Mesenchymal stem cell (in vitro differentiated cells and primary cell): ENCODE measurements around the gene NEK4.

ENCODE experiments used
- DNase-seq: peaks from one replicate; pipeline ENCODE4 v3.0.0-alpha.2; 2013
- H2AFZ ChIP-seq: one replicate; pipeline ENCODE4 v1.6.1; 2013; ENCODE audit warnings: low read depth, mild to moderate bottlenecking, control low read depth, inconsistent platforms, low read length, moderate library complexity
- H2AK5ac ChIP-seq: 2 replicates; pipeline ENCODE4 v1.6.1; 2013; ENCODE audit warnings: low read length, moderate library complexity, mild to moderate bottlenecking, inconsistent platforms; ENCODE audit not compliant: severe bottlenecking
- H2BK120ac ChIP-seq: one replicate; pipeline ENCODE4 v1.6.1; 2013; ENCODE audit warnings: low read depth, mild to moderate bottlenecking, inconsistent platforms, low read length, moderate library complexity
- H2BK12ac ChIP-seq, 2 experiments: one replicate each; pipeline ENCODE4 v1.6.1; 2013; ENCODE audit warnings: inconsistent platforms in 2 of 2, low read length in 2 of 2, mild to moderate bottlenecking in 2 of 2, moderate library complexity in 2 of 2, control low read depth in 1 of 2
- H2BK15ac ChIP-seq: one replicate; pipeline ENCODE4 v1.6.1; 2013; ENCODE audit warnings: mild to moderate bottlenecking, low read depth, inconsistent platforms; ENCODE audit not compliant: poor library complexity, severe bottlenecking
- H2BK5ac ChIP-seq: 2 replicates; pipeline ENCODE4 v1.6.1; 2013; ENCODE audit warnings: low read depth, mild to moderate bottlenecking, low read length, control low read depth, inconsistent platforms; ENCODE audit not compliant: poor library complexity, severe bottlenecking
- H3K14ac ChIP-seq, 2 experiments: one replicate each; pipeline ENCODE4 v1.6.1; 2013; ENCODE audit warnings: inconsistent platforms in 2 of 2, low read length in 2 of 2, control low read depth in 1 of 2, mild to moderate bottlenecking in 1 of 2, moderate library complexity in 1 of 2
- H3K18ac ChIP-seq, 2 experiments: one replicate each; pipeline ENCODE4 v1.6.1; 2013; ENCODE audit warnings: inconsistent platforms in 2 of 2, low read length in 2 of 2, control low read depth in 1 of 2, low read depth in 1 of 2, mild to moderate bottlenecking in 1 of 2
- H3K23ac ChIP-seq, 2 experiments: one replicate each; pipeline ENCODE4 v1.6.1; 2013; ENCODE audit warnings: inconsistent platforms in 2 of 2, low read length in 2 of 2, mild to moderate bottlenecking in 2 of 2, moderate library complexity in 2 of 2, control low read depth in 1 of 2
- H3K27ac ChIP-seq: 2 replicates; pipeline ENCODE4 v1.5.1; 2013; ENCODE audit warnings: mild to moderate bottlenecking, moderate library complexity, low read length, control low read depth, inconsistent platforms; ENCODE audit not compliant: poor library complexity, severe bottlenecking
- H3K27me3 ChIP-seq, 2 experiments: 2 replicates each; pipeline versions ENCODE4 v1.6.1 to v1.7.0; 2013; ENCODE audit warnings: low read length in 2 of 2, mild to moderate bottlenecking in 2 of 2, moderate library complexity in 2 of 2, control low read depth in 1 of 2, inconsistent platforms in 1 of 2; ENCODE audit not compliant: control insufficient read depth in 1 of 2, insufficient read depth in 1 of 2
- H3K36me3 ChIP-seq, 2 experiments: 2 replicates each; pipeline versions ENCODE4 v1.6.1 to v1.7.0; 2013; ENCODE audit warnings: low read length in 2 of 2, control low read depth in 1 of 2, inconsistent platforms in 1 of 2, low read depth in 1 of 2, mild to moderate bottlenecking in 1 of 2; ENCODE audit not compliant: insufficient read depth in 2 of 2, control insufficient read depth in 1 of 2
- H3K4ac ChIP-seq, 2 experiments: one replicate each; pipeline ENCODE4 v1.6.1; 2013; ENCODE audit warnings: inconsistent platforms in 2 of 2, low read length in 2 of 2, mild to moderate bottlenecking in 2 of 2, moderate library complexity in 2 of 2, control low read depth in 1 of 2, low read depth in 1 of 2
- H3K4me1 ChIP-seq: 2 replicates; pipeline ENCODE4 v1.6.1; 2013; ENCODE audit warnings: low read depth, low read length, control low read depth; ENCODE audit not compliant: control insufficient read depth, insufficient read depth
- H3K4me2 ChIP-seq: 2 replicates; pipeline ENCODE4 v1.6.1; 2013; ENCODE audit warnings: low read length, mild to moderate bottlenecking, inconsistent platforms; ENCODE audit not compliant: poor library complexity, severe bottlenecking
- H3K4me3 ChIP-seq, 2 experiments: 2 replicates each; pipeline versions ENCODE4 v1.5.1 to v1.7.0; 2013; ENCODE audit warnings: low read length in 2 of 2, mild to moderate bottlenecking in 2 of 2, control low read depth in 1 of 2, low read depth in 1 of 2; ENCODE audit not compliant: insufficient read depth in 1 of 2
- H3K79me1 ChIP-seq: replicated peaks from 2 replicates; pipeline ENCODE4 v1.6.1; 2013; ENCODE audit warnings: mild to moderate bottlenecking, control low read depth, low read length, inconsistent platforms; ENCODE audit not compliant: poor library complexity, severe bottlenecking
- H3K9ac ChIP-seq: 2 replicates; pipeline ENCODE4 v1.7.0; 2013; ENCODE audit warnings: mild to moderate bottlenecking, low read length, moderate library complexity
- H3K9me3 ChIP-seq: 2 replicates; pipeline ENCODE4 v1.7.0; 2013; ENCODE audit warnings: mild to moderate bottlenecking, low read length; ENCODE audit not compliant: control insufficient read depth
- H4K8ac ChIP-seq: one replicate; pipeline ENCODE4 v1.6.1; 2013; ENCODE audit warnings: inconsistent platforms, mild to moderate bottlenecking, low read length, moderate library complexity
- H4K91ac ChIP-seq: one replicate; pipeline ENCODE4 v1.6.1; 2013; ENCODE audit warnings: mild to moderate bottlenecking, low read length, inconsistent platforms
- WGBS: methylation state at CpG from one replicate; pipeline ENCODE4 v1.1.7; 2013; ENCODE audit warnings: mixed read lengths; 5-methylcytosine and 5-hydroxymethylcytosine counted together

NEK4 gene

GRCh38 chr3:52722491-52722890 is 48.2 kb downstream of the NEK4 start:
- H2BK12ac ChIP-seq = no peak overlapping the region
- H4K8ac ChIP-seq = no peak overlapping the region
- peaks cover 13% of the 10 kb centered on the region for H3K9me3 ChIP-seq
- DNase-seq = no peak
- H3K79me1 ChIP-seq = peaks cover 4% of the 10 kb centered on the region
- no peaks in the 10 kb centered on the region for H3K27me3 ChIP-seq
- H3K4me3 ChIP-seq = no peak overlapping the region
- no peak overlapping the region for H2AFZ ChIP-seq
- H3K9ac ChIP-seq = no peak overlapping the region
- H3K4ac ChIP-seq = no peak overlapping the region
- H2AK5ac ChIP-seq = no peak overlapping the region
- no peak overlapping the region for H2BK5ac ChIP-seq
- WGBS = 98% methylated on average over 7 of the region's 7 CpGs
- H3K36me3 ChIP-seq = peaks cover 9 to 15% of the 10 kb centered on the region in 2 experiments
- H3K23ac ChIP-seq = no peak overlapping the region
- no peak overlapping the region for H3K14ac ChIP-seq
- H2BK15ac ChIP-seq = no peak overlapping the region
- no peak overlapping the region for H3K4me2 ChIP-seq
- H3K27ac ChIP-seq = no peak overlapping the region
- no peak overlapping the region for H2BK120ac ChIP-seq
- no peak overlapping the region for H3K18ac ChIP-seq
- H4K91ac ChIP-seq = no peak overlapping the region
- no peaks in the 10 kb centered on the region for H3K4me1 ChIP-seq

GRCh38 chr3:52721730-52722008 is 49.1 kb downstream of the NEK4 start:
- Histone ChIP-seq H3K9me3 (peaks cover 13% of the 10 kb centered on the region), H3K4me1 (no peaks in the 10 kb centered on the region)

GRCh38 chr3:52721002-52721729 is 49.6 kb downstream of the NEK4 start:
- Histone ChIP-seq H3K79me1 (peaks cover 4% of the 10 kb centered on the region), H3K4me2 (no peak overlapping the region), H3K36me3 (peaks cover 9 to 13% of the 10 kb centered on the region in 2 experiments), H3K18ac (no peak overlapping the region), H3K4me1 (no peaks in the 10 kb centered on the region), H2BK120ac (no peak overlapping the region), H2BK12ac (no peak overlapping the region), H3K9me3 (peaks cover 13% of the 10 kb centered on the region), H3K4me3 (no peak overlapping the region), H2BK5ac (no peak overlapping the region), H3K4ac (no peak overlapping the region), H2AFZ (no peak overlapping the region), H4K91ac (no peak overlapping the region), H3K9ac (no peak overlapping the region), H2BK15ac (no peak overlapping the region), H3K27me3 (no peaks in the 10 kb centered on the region), H2AK5ac (no peak overlapping the region), H4K8ac (no peak overlapping the region), H3K23ac (no peak overlapping the region), H3K27ac (no peak overlapping the region), H3K14ac (no peak overlapping the region)
- WGBS = 96% methylated on average over 5 of the region's 6 CpGs
- peak; percentile 28 for DNase-seq

More at GRCh38 chr3:52721730-52722008, 49.1 kb downstream of the NEK4 start:
- no peak overlapping the region for H3K4me2 ChIP-seq
- peaks cover 4% of the 10 kb centered on the region for H3K79me1 ChIP-seq
- no peak overlapping the region for H4K91ac ChIP-seq
- H3K27me3 ChIP-seq = no peaks in the 10 kb centered on the region
- no peak overlapping the region for H2BK120ac ChIP-seq
- H2BK5ac ChIP-seq = no peak overlapping the region
- H3K23ac ChIP-seq = no peak overlapping the region
- DNase-seq = no peak
- no peak overlapping the region for H3K14ac ChIP-seq
- no peak overlapping the region for H3K27ac ChIP-seq
- no peak overlapping the region for H2BK12ac ChIP-seq
- no peak overlapping the region for H2AK5ac ChIP-seq
- H3K4ac ChIP-seq = no peak overlapping the region
- no peak overlapping the region for H4K8ac ChIP-seq
- no peak overlapping the region for H2AFZ ChIP-seq
- H3K18ac ChIP-seq = no peak overlapping the region
- peaks cover 9 to 13% of the 10 kb centered on the region in 2 experiments for H3K36me3 ChIP-seq
- 95% methylated on average over 1 of the region's 1 CpG for WGBS
- H3K9ac ChIP-seq = no peak overlapping the region
- H3K4me3 ChIP-seq = no peak overlapping the region
- no peak overlapping the region for H2BK15ac ChIP-seq

GRCh38 chr3:52719618-52720017 is 51.1 kb downstream of the NEK4 start:
- H2BK12ac ChIP-seq = no peak overlapping the region
- no peak overlapping the region for H2BK120ac ChIP-seq
- H2BK5ac ChIP-seq = no peak overlapping the region
- H3K14ac ChIP-seq = no peak overlapping the region
- no peak overlapping the region for H3K4ac ChIP-seq
- H3K4me1 ChIP-seq = peaks cover 3% of the 10 kb centered on the region
- no peaks in the 10 kb centered on the region for H3K27me3 ChIP-seq
- no peak overlapping the region for H3K18ac ChIP-seq
- H4K91ac ChIP-seq = no peak overlapping the region
- no peak overlapping the region for H2AFZ ChIP-seq
- H2AK5ac ChIP-seq = no peak overlapping the region
- H3K36me3 ChIP-seq = peaks cover 9 to 22% of the 10 kb centered on the region in 2 experiments
- DNase-seq = no peak
- H2BK15ac ChIP-seq = no peak overlapping the region
- H3K9ac ChIP-seq = no peak overlapping the region
- H3K23ac ChIP-seq = no peak overlapping the region
- no peak overlapping the region for H3K27ac ChIP-seq
- H3K79me1 ChIP-seq = peaks cover 6% of the 10 kb centered on the region
- no peak overlapping the region for H3K4me2 ChIP-seq
- H3K4me3 ChIP-seq = no peak overlapping the region
- peaks cover 13% of the 10 kb centered on the region for H3K9me3 ChIP-seq
- H4K8ac ChIP-seq = no peak overlapping the region
